GM21447 (cell line): ENCODE measurements around the gene SEC61A1.

Experiments
- ATAC-seq: cut with Tn5 transposase; IDR thresholded peaks from one replicate; pipeline ENCODE4 v1.9.1; 2021; ENCODE audit not compliant: unreplicated experiment

The SEC61A1 gene

GRCh38 chr3:128056258-128056657 is 4.0 kb downstream of the SEC61A1 start:
- no peak for ATAC-seq

GRCh38 chr3:128060473-128061381 is 8.5 kb downstream of the SEC61A1 start:
- no peak for ATAC-seq

DNA sequence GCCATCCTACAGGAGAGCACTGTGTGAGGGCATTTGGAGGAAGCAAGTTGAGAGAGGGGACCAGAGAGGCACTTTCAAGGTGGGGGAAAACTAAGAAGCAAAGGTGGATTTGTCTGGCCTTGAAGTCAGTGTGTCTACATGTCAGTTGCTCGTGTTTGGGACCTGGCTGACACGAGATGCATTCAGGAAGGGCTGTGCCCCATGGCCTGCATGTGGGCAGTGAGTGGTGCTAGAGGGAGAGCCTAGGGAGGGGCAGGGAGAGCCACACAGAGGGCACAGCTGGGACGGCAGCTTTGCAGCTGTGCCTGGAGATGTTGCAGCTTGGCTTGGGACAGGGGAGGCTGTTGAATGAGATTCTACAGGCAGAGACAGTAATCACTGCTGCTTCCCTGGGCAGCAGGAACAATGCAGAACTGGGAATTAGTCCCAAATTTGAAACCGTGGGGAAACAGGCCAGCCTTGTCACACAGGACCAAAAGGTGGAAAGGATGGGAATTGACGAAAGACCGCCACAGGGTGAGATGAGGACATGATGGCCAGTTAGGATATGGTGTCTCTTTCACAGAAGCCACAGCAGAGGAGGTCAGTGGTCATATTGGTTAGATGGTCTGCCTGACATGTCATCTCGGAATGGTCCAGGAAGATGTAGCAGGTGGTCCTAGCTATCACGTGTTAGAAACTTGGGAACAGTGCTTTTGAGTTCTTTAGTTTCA is 10.0 kb downstream of the SEC61A1 start:
- ATAC-seq, result no peak

- no peak for ATAC-seq
Measured at GRCh38 chr3:128063865-128064264, 11.6 kb downstream of the SEC61A1 start.

DNA sequence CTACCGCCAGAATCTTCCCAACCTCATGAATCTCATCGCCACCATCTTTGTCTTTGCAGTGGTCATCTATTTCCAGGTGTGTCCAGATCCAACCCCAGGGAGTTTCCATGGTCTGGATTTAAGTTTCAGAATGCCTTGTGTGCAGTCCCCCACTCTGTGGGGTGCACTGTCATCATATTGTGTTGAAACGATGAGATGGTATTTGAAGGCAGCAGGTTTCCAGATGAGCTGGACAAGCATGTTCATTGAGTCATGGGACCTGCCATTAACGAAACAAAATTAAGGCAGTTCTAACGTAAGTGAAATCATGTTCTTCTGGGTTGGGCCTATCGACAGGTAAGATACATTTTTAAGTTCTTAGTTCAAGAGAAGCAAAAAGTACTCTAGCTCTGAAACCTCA is 12.7 kb downstream of the SEC61A1 start:
- no peak for ATAC-seq

DNA sequence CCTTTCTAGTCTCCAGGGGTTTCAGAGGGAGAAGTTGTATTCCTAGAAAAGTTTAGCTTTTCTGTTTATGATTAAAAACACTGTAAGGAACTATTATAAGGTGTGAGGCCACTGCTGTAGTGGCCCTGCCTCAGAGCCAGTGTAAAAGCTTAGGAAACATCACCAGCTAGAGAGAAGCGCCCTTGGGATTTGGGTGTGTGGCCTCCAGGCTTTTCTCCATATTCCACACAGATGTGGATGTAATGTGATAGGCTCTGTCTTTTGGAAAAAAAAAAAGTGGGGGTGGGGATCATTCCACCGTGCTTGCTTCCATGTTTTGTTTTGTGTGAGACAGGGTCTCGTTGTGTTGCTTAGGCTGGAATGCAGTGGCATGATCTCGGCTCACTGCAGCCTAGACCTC is 13.9 kb downstream of the SEC61A1 start:
- ATAC-seq, result no peak

DNA sequence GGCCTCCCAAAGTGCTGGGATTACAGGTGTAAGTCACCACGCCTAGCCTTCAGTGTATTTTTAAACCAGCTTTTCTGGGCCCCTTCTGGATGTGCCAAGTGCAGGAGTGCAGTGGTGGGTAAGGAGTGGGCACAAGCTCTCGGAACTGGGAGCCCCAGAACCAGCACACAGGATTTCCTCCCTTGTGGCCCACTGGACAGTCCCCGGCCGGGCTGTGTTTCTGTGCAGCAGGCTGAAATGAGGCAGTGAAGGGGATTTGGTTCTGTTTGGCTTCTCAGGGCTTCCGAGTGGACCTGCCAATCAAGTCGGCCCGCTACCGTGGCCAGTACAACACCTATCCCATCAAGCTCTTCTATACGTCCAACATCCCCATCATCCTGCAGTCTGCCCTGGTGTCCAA is 14.4 kb downstream of the SEC61A1 start:
- ATAC-seq, result no peak

DNA sequence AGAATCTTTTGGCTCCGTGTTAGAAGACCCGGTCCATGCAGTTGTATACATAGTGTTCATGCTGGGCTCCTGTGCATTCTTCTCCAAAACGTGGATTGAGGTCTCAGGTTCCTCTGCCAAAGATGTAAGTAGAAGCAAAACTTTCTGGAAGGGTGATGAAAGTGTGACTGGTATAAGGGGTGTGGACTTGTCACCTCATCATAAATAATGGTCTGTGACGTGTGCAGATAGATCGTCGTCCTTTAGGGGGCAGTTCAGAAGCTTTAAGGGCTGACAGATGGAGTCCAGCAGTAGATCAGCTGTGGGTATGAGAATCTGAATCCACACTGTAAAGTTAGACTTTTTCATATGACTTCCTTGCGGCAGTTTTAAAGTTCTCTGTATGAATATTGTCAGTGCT is 15.3 kb downstream of the SEC61A1 start:
- no peak for ATAC-seq

DNA sequence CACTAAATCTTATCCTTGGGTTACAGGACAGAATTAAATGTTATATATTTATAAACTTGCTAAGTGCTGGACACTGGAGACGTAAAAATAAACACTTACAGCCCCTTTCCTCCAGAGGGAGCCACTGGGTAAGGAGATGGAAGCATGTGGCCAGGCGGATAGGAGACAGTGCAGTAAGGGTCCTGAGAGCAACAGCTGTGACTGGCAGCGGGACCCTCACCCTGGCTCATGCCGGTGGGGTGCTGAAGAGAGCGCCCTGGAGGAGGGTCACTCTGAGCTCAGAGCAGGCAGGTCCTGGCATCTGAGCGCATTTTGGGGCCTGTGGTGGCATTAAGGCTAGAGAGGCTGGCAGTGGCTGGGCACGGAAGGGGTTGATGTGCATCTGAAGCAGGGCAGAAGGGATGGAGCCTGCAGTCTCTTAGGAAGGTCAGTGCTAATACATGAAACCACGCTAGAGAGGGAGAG is 16.0 kb downstream of the SEC61A1 start:
- ATAC-seq, result no peak

GRCh38 chr3:128069271-128069670 is 17.0 kb downstream of the SEC61A1 start:
- ATAC-seq, result no peak

DNA sequence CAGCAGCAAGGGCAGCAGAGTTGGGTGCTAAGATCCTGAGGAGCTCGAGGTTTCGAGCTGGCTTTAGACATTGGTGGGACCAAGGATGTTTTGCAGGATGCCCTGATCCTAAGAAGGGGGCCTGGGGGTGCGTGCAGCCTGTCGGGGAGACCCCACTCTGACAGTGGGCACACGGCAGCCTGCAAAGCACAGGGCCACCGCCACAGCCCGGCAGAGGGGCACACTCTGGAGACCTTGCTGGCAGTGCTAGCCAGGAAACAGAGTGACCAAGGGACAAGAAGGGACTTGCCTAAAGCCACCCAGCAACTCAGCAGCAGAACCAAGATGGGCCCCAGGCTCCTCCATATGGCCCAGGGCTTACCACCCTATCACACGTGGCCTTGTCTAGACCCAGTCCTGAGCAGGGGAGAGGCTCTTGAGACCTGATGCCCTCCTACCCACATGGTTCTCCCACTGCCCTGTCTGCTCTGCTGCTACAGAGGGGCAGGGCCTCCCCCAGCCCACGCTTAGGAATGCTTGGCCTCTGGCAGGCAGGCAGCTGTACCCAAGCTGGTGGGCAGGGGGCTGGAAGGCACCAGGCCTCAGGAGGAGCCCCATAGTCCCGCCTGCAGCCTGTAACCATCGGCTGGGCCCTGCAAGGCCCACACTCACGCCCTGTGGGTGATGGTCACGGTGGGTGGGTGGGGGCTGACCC is 18.8 kb downstream of the SEC61A1 start:
- ATAC-seq, result no peak

- ATAC-seq, result no peak
Measured at GRCh38 chr3:128071771-128072453, 19.7 kb downstream of the SEC61A1 start.

DNA sequence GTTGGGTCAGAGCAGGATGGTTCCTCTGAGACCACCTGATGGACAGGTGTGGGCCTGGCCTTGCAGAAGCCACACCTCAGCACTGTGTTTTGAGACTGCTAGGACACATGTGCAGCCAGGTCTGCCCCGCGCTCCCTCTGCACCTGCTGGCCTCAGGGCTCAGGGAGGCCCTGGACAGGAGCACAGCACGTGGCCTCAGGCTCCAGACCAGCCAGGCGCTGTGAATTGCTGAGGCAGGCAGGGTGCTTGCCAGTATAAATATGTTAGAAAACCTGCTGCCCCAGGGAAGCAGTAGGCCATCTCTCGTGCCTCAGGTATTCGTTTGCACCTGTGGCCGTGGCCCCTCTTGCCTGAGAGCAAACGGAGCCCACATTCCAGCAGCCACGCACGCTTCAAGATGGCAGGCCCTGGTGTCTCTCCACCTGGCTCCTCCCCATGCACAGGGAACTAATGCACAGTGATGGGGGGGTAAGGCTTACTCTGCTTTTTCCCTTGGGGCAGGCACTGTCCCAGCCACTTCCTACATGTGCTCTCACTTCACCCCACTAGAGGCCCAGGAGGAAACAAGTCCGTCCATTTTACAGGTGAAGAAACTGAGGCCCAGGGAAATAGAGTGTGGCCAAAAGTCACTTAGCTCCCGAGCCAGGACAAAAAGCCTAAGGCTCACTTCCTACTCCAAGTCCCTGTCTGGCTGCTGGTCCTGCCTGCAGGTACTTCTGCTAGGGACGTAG is 20.4 kb downstream of the SEC61A1 start:
- no peak for ATAC-seq

DNA sequence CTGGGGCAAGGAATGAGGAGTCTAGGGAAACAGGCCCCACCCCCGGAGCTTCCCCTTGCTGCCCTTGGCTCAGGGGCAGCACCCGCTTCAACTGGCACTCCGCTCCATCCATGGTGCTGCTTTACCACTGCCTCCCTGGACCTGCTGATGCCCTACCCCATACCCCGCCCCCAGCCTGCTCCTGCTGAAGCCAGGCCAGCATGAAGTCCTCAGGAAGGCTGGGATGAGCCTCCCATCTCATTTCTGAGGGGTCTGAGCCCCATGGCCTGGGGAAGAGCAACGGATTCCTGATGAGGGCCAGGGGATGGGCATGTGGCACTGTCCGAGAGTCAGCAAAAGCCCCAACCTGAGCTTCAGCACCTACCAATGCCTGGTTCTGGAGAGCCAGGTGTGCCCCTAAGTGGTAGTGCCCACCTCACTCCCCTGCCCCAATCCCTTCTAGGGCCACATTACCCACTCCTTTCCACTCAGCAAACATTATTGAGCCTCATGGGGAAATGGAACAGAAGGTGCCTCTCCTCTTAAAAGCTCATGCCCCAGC is 21.0 kb downstream of the SEC61A1 start:
- no peak for ATAC-seq

GRCh38 chr3:128073807-128074206 is 21.6 kb downstream of the SEC61A1 start:
- ATAC-seq, result no peak

DNA sequence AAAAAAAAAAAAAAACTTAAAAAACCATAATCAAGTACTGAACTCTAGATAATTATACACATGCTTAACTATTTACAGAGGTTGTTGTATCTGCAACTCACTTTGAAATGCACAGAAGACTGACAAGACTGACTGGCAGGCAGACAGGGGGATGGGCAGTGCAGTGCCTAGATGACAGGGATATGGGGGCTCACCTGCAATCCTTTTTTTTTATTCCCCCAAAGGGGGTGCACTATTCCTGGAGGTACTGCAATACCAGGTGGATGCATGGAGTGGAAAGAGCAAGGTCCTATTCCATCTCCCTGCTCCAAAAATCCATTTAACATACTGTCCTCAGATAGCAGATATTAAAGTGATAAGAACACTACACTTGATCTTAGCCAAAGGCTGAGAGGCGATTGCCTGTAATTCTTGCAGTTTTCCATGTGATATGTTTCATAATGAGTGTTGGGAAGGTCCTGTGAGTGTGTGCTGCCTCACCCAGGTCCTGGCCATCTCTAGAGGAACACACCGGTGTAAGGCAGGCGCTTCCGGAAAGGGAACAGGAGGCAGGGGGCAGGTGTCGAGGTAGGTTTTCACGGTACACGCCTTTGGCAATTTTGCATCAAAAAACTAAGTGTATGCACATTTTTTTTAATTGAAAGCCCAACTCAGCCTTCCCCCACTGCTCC is 22.7 kb downstream of the SEC61A1 start:
- peak; percentile 10 for ATAC-seq

- ATAC-seq, result peak; percentile 60
Measured at GRCh38 chr3:128075522-128076482, 23.6 kb downstream of the SEC61A1 start.

DNA sequence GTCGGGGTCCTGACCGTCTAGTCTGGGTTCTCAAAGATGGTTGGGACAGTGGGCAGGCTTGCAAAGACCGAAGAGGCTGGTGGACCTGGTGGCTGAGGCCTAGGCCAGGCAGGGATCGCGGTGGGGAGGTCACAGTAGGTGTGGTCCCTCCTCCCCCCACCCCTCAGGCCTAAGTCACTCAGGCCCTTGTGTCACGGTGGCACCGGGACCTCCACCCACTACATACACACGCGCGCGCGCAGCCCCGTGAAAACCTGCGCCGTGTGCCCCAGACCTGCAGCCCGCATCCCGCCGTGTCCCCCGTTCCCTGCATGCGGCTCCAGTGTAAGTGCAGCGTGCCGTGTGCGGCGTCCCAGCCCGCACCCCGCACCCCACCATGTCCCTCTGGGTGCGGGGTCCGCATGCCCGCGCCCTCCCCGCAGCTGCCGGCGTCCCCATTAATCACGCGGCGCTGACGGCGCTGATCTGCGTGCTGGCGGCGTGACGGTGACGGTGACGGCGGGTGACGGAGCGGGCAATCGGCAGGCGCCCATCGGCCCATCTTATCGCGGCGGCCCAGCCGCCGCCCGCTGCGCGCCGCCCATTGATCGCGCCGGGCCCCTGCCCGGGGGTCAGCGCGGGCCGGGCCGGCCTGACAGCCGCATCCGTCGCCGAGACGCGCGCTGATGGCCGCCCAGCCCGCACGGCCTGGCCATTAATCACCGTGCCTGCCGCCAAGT is 24.4 kb downstream of the SEC61A1 start:
- ATAC-seq, result no peak
